ENCODE data around the gene DOK1.

The DOK1 gene

GRCh38 chr2:74567881-74568280 lies 13.4 kb downstream of the DOK1 start:
- DNase-seq (ENCODE audit: low read depth in 2 of 2), result no peak

GRCh38 chr2:74569686-74570085 lies 15.2 kb downstream of the DOK1 start:
- no peak for DNase-seq (ENCODE audit: low read depth in 2 of 2)

GRCh38 chr2:74571058-74571457 lies 16.5 kb downstream of the DOK1 start:
- DNase-seq (ENCODE audit: low read depth in 2 of 2), result no peak

GRCh38 chr2:74572178-74572925 lies 17.8 kb downstream of the DOK1 start:
- DNase-seq (ENCODE audit: low read depth in 2 of 2), result no peak

- DNase-seq (ENCODE audit: low read depth in 2 of 2), result no peak
Observed at GRCh38 chr2:74573747-74574562, 19.4 kb downstream of the DOK1 start.

- no peak for DNase-seq (ENCODE audit: low read depth in 2 of 2)
Observed at GRCh38 chr2:74575320-74575719, 20.8 kb downstream of the DOK1 start.

GRCh38 chr2:74576211-74576862 lies 21.8 kb downstream of the DOK1 start:
- no peak for DNase-seq (ENCODE audit: low read depth in 2 of 2)

GRCh38 chr2:74576863-74577229 lies 22.3 kb downstream of the DOK1 start:
- no peak for DNase-seq (ENCODE audit: low read depth in 2 of 2)

- DNase-seq (ENCODE audit: low read depth in 2 of 2), result no peak
Observed at GRCh38 chr2:74577448-74577847, 22.9 kb downstream of the DOK1 start.

GRCh38 chr2:74578408-74578807 lies 23.9 kb downstream of the DOK1 start:
- DNase-seq (ENCODE audit: low read depth in 2 of 2), result no peak

- no peak for DNase-seq (ENCODE audit: low read depth in 2 of 2)
Observed at GRCh38 chr2:74581463-74581862, 26.9 kb downstream of the DOK1 start.

- DNase-seq (ENCODE audit: low read depth in 2 of 2), result no peak
Observed at GRCh38 chr2:74582184-74582583, 27.7 kb downstream of the DOK1 start.

- DNase-seq (ENCODE audit: low read depth in 2 of 2), result no peak
Observed at GRCh38 chr2:74583504-74583903, 29.0 kb downstream of the DOK1 start.

- no peak for DNase-seq (ENCODE audit: low read depth in 2 of 2)
Observed at GRCh38 chr2:74584088-74584645, 29.6 kb downstream of the DOK1 start.

- DNase-seq (ENCODE audit: low read depth in 2 of 2), result no peak
Observed at GRCh38 chr2:74585406-74586185, 31.1 kb downstream of the DOK1 start.

- DNase-seq (ENCODE audit: low read depth in 2 of 2), result peak; percentile 30 to 32
Observed at GRCh38 chr2:74587664-74588277, 33.3 kb downstream of the DOK1 start.

- no peak for DNase-seq (ENCODE audit: low read depth in 2 of 2)
Observed at GRCh38 chr2:74588664-74589063, 34.1 kb downstream of the DOK1 start.

- no peak for DNase-seq (ENCODE audit: low read depth in 2 of 2)
Observed at GRCh38 chr2:74593826-74594772, 39.6 kb downstream of the DOK1 start.

GRCh38 chr2:74596584-74596983 lies 42.1 kb downstream of the DOK1 start:
- DNase-seq (ENCODE audit: low read depth in 2 of 2), result no peak

- DNase-seq (ENCODE audit: low read depth in 2 of 2), result no peak
Observed at GRCh38 chr2:74597410-74597809, 42.9 kb downstream of the DOK1 start.
